HCT116 (cell line): ENCODE measurements around the gene ENTHD1.

ENCODE experiments used
- CEBPB ChIP-seq: IDR thresholded peaks from 2 replicates; pipeline ENCODE4 v1.6.1; 2012; ENCODE audit warnings: low read depth
- CTCF ChIP-seq, 3 experiments: fragments of 200-600 bp in 1 of 3; sonication (generic) in 1 of 3; IDR thresholded peaks in 2 of 3; conservative IDR thresholded peaks in 1 of 3; 2 replicates each; pipeline ENCODE4 v1.5.1; 2012 to 2017; ENCODE audit warnings: low read depth in 2 of 3, low read length in 2 of 3, antibody characterized with exemption in 1 of 3, borderline replicate concordance in 1 of 3, control low read depth in 1 of 3, mild to moderate bottlenecking in 1 of 3, mixed read lengths in 1 of 3, mixed run types in 1 of 3, moderate library complexity in 1 of 3; ENCODE audit not compliant: insufficient read depth in 1 of 3
- EZH2 ChIP-seq: fragments of 200-600 bp; sonication (generic); IDR thresholded peaks from 2 replicates; pipeline ENCODE4 v1.6.1; 2017; ENCODE audit warnings: antibody characterized with exemption, mixed run types
- EZH2phosphoT487 ChIP-seq: fragments of 200-600 bp; IDR thresholded peaks from 2 replicates; pipeline ENCODE4 v1.6.1; 2018; ENCODE audit warnings: antibody characterized with exemption, borderline replicate concordance
- POLR2A ChIP-seq: IDR thresholded peaks from 2 replicates; pipeline ENCODE4 v1.7.0; 2011; ENCODE audit warnings: borderline replicate concordance; ENCODE audit not compliant: insufficient read depth, insufficient read length; ENCODE audit errors: extremely low read depth
- RAD21 ChIP-seq: IDR thresholded peaks from 2 replicates; pipeline ENCODE4 v1.6.1; 2012; ENCODE audit warnings: low read depth, mild to moderate bottlenecking
- REST ChIP-seq: IDR thresholded peaks from 2 replicates; pipeline ENCODE4 v1.6.1; 2012; ENCODE audit warnings: low read depth
- SP1 ChIP-seq: IDR thresholded peaks from 2 replicates; pipeline ENCODE4 v1.6.1; 2012; ENCODE audit warnings: low read depth
- ZBTB33 ChIP-seq: IDR thresholded peaks from 2 replicates; pipeline ENCODE4 v1.6.1; 2011; ENCODE audit warnings: mild to moderate bottlenecking, low read length, moderate library complexity; ENCODE audit not compliant: insufficient replicate concordance; ENCODE audit errors: extremely low read depth

- no peak for TF ChIP-seq CTCF (IDR thresholded peaks at IDR 0.05 in 2 of 3, conservative IDR thresholded peaks at IDR 0.05 in 1 of 3; ENCODE audit: borderline replicate concordance in 1 of 3, insufficient read depth in 1 of 3, low read depth in 2 of 3, low read length in 2 of 3)
- no peak for TF ChIP-seq SP1
- TF ChIP-seq EZH2phosphoT487 = no peak
- TF ChIP-seq ZBTB33 = no peak
- TF ChIP-seq POLR2A = no peak
- TF ChIP-seq REST = no peak
- no peak for TF ChIP-seq EZH2
- no peak for TF ChIP-seq CEBPB
- TF ChIP-seq RAD21 = no peak
Observed at GRCh38 chr22:39821008-39821407, 72.6 kb downstream of the ENTHD1 start.
